Heart right ventricle (tissue), 16 donors: ENCODE measurements around the gene GPAT2. TPM values are rescaled to one million over a fixed set of nuclear protein-coding genes. Genes with fewer than 3 reads are reported as not detected.
"Not testable (repeated sequence)": the region's sequence is repeated elsewhere in the genome, so short reads cannot be mapped to it uniquely, and the experiment has no call there.

ENCODE experiments used
- ATAC-seq, 8 donors: fragments of 200-7000 bp; cut with Tn5 transposase; one replicate each; pipeline ENCODE4 v1.9.1; 2020; ENCODE audit warnings: mild to moderate bottlenecking in 8 of 8, moderate library complexity in 8 of 8, moderate number of reproducible peaks in 1 of 8
- DNase-seq, 2 donors: peaks; one replicate each; pipeline ENCODE4 v3.0.0-alpha.2; 2020
- H3K27ac ChIP-seq, 10 donors: fragments of 200-600 bp; sonication (generic) in 2 of 10; one replicate each; pipeline versions ENCODE4 v1.5.0 to v1.8.0; 2020 to 2022; ENCODE audit warnings: mild to moderate bottlenecking in 3 of 10
- H3K27me3 ChIP-seq, 7 donors: fragments of 200-600 bp; one replicate each; pipeline ENCODE4 v1.8.0; 2021 to 2022; ENCODE audit warnings: mild to moderate bottlenecking in 2 of 7
- H3K36me3 ChIP-seq, 9 donors: fragments of 200-600 bp; sonication (generic) in 1 of 9; one replicate each; pipeline versions ENCODE4 v1.5.0 to v1.8.0; 2020 to 2022; ENCODE audit warnings: mild to moderate bottlenecking in 2 of 9
- H3K4me1 ChIP-seq, 9 donors: fragments of 200-600 bp; sonication (generic) in 1 of 9; one replicate each; pipeline versions ENCODE4 v1.5.0 to v1.8.0; 2020 to 2022; ENCODE audit warnings: mild to moderate bottlenecking in 4 of 9
- H3K4me3 ChIP-seq, 10 donors: fragments of 200-600 bp; sonication (generic) in 2 of 10; one replicate each; pipeline versions ENCODE4 v1.5.0 to v1.8.0; 2020 to 2022; ENCODE audit warnings: mild to moderate bottlenecking in 7 of 10, moderate library complexity in 2 of 10
- H3K9me3 ChIP-seq, 11 donors: fragments of 200-600 bp in 10 of 11; sonication (generic) in 2 of 11; one replicate each; pipeline versions ENCODE4 v1.5.0 to v1.8.0; 2013 to 2022; ENCODE audit warnings: mild to moderate bottlenecking in 2 of 11, control low read depth in 1 of 11, moderate library complexity in 1 of 11
- CTCF ChIP-seq, 9 donors: fragments of 200-600 bp; sonication (generic) in 2 of 9; IDR thresholded peaks; one replicate each; pipeline versions ENCODE4 v1.5.0 to v1.8.0; 2021 to 2022; ENCODE audit warnings: antibody characterized with exemption in 9 of 9, mild to moderate bottlenecking in 5 of 9, moderate library complexity in 1 of 9
- WGBS, 2 donors: extraction: QIAGEN DNeasy Blood & Tissue Kit; methylation state at CpG; one replicate each; pipeline ENCODE4 v1.1.7; 2013; ENCODE audit warnings: inconsistent platforms in 1 of 2; 5-methylcytosine and 5-hydroxymethylcytosine counted together
- intact Hi-C, 10 donors: fragments of 100-400 bp; cut with DNase I; formaldehyde crosslinking; loops; one replicate each; pipeline versions ENCODE4 v1.11.1 to v1.14.2; 2022
- polyA plus RNA-seq, 2 donors: library from polyadenylated mRNA; stranded (reverse); fragments of 200-250 nt; gene quantifications; one replicate each; pipeline ENCODE4 v1.2.3, GENCODE V29; 2013
- total RNA-seq, 10 donors: library from RNA; stranded (reverse); fragmentation: NEBNext Ultra II Directional in 3 of 10; extraction: Animal tissue kit (Norgen Biotek cat#: 25700) in 3 of 10; gene quantifications; one replicate each; pipeline versions ENCODE4 v1.2.1 to v1.2.4, GENCODE V29; 2021 to 2023
- donor health status: Arrhythmogenic right ventricular cardiomyopathy.
- donor health status: ischemic (EF 13 %, LVEDD 7.1; RV severe dilation, severe dysfunction).
- donor health status: healthy with polysubstance abuse.
- donor health status: DM: no; HTN: yes; CAD: no.
- donor health status: DM: no; HTN: no; CAD: no.
- donor health status: ischemic (EF 25% LVEDD 6.9; RV normal size, moderate dysfunction).
- donor health status: ischemic (EF 25% LVEDD 5.7; RV mildly dilated, moderate dysfunction).
- donor health status: healthy.
- donor health status: DM: yes; HTN: yes; CAD: no.
- donor health status: Ischemic cardiomyopathy.
- donor health status: ischemic (EF 35%, LVEDD 5.7; RV mildly dilated, moderate dysfunction).
- donor health status: nonischemic (EF 11% LVEDD 7.7; RV severe dilation, severe dysfunction).
- donor health status: DM: yes; HTN: yes; CAD: no.
- donor health status: PGD.
- donor health status: ischemic (EF 29% LVEDD 5.4; RV normal size, mild dysfunction).
- donor health status: nonischemic (EF 23%, LVEDD 6.1; RV moderate dilation, normal function).

The GPAT2 gene
- total and polyA plus RNA-seq, 12 donors: 1.7 to 21.6 (median 4.3) TPM

GRCh38 chr2:96063116-96063899 lies 28.6 kb upstream of the GPAT2 start:
- not testable (repeated sequence) for H3K27me3 ChIP-seq, H3K9me3 ChIP-seq, H3K27ac ChIP-seq, H3K36me3 ChIP-seq, H3K4me3 ChIP-seq, H3K4me1 ChIP-seq
- ATAC-seq: peak; percentile 71 to 88 (median 76)
- peak; percentile 32 to 73 (median 58) for TF ChIP-seq CTCF (IDR thresholded peaks at IDR 0.05)
- intact Hi-C loops: loop anchor here in 3 of 10 donors (2.0 to 10.0 kb wide), 3 partner anchors 51 to 1711 kb away; partner anchors contain the start of gene ADRA2B (in 2 of the 3)
- WGBS, 2 donors: 58 to 59% methylated on average over 10 to 11 of the region's 12 CpGs
- peak; percentile 47 to 67 for DNase-seq

GRCh38 chr2:96062483-96062882 lies 27.8 kb upstream of the GPAT2 start:
- not testable (repeated sequence) for H3K27me3 ChIP-seq, DNase-seq, H3K4me1 ChIP-seq, H3K9me3 ChIP-seq, H3K27ac ChIP-seq, ATAC-seq, H3K4me3 ChIP-seq, H3K36me3 ChIP-seq
- WGBS, 2 donors: 82 to 92% methylated on average over 3 of the region's 5 CpGs
- intact Hi-C loops: loop anchor here in 3 of 10 donors (2.0 to 10.0 kb wide), 3 partner anchors 52 to 1712 kb away; partner anchors contain the start of gene ADRA2B (in 2 of the 3)

GRCh38 chr2:96061901-96062300 lies 27.2 kb upstream of the GPAT2 start:
- H3K36me3 ChIP-seq, H3K27ac ChIP-seq, H3K9me3 ChIP-seq, H3K4me1 ChIP-seq, ATAC-seq, H3K4me3 ChIP-seq, H3K27me3 ChIP-seq: not testable (repeated sequence)
- 92 to 93% methylated on average over 9 of the region's 9 CpGs for WGBS, 2 donors
- intact Hi-C loops: loop anchor here in 3 of 10 donors (2.0 to 10.0 kb wide), 3 partner anchors 53 to 1713 kb away; partner anchors contain the start of gene ADRA2B (in 2 of the 3)
- peak in 1 of 2 donors; percentile 14 for DNase-seq

- peak in 1 of 2 donors; percentile 9 for DNase-seq
- 85 to 87% methylated on average over 7 to 8 of the region's 8 CpGs for WGBS, 2 donors
Measured at GRCh38 chr2:96061197-96061817, 26.6 kb upstream of the GPAT2 start.

GRCh38 chr2:96060325-96060724 lies 25.6 kb upstream of the GPAT2 start:
- intact Hi-C loops: loop anchor here in 2 of 10 donors (10.0 kb wide), 2 partner anchors 54 to 1714 kb away; partner anchors contain the start of gene ADRA2B (in 1 of the 2)
- H3K9me3 ChIP-seq, DNase-seq, H3K36me3 ChIP-seq, H3K27ac ChIP-seq, H3K4me1 ChIP-seq, H3K27me3 ChIP-seq, H3K4me3 ChIP-seq: not testable (repeated sequence)
- peak in 1 of 8 donors; percentile 7 for ATAC-seq
- 65 to 66% methylated on average over 7 to 8 of the region's 10 CpGs for WGBS, 2 donors

More at GRCh38 chr2:96061197-96061817, 26.6 kb upstream of the GPAT2 start:
- not testable (repeated sequence) for H3K4me1 ChIP-seq, H3K9me3 ChIP-seq, H3K4me3 ChIP-seq, H3K36me3 ChIP-seq, H3K27ac ChIP-seq, H3K27me3 ChIP-seq, ATAC-seq
- intact Hi-C loops: loop anchor here in 2 of 10 donors (10.0 kb wide), 2 partner anchors 53 to 1713 kb away; partner anchors contain the start of gene ADRA2B (in 1 of the 2)

GRCh38 chr2:96059443-96059842 lies 24.7 kb upstream of the GPAT2 start:
- H3K4me3 ChIP-seq, intact Hi-C loops, H3K27ac ChIP-seq, H3K27me3 ChIP-seq, H3K9me3 ChIP-seq, DNase-seq, H3K36me3 ChIP-seq, H3K4me1 ChIP-seq: not testable (repeated sequence)
- ATAC-seq: peak in 3 of 8 donors; percentile 2 to 45 (median 20)
- 64 to 65% methylated on average over 3 to 5 of the region's 6 CpGs for WGBS, 2 donors

GRCh38 chr2:96055830-96056229 lies 21.1 kb upstream of the GPAT2 start:
- ATAC-seq, H3K36me3 ChIP-seq, H3K4me1 ChIP-seq, H3K4me3 ChIP-seq, H3K27me3 ChIP-seq, intact Hi-C loops, DNase-seq, H3K9me3 ChIP-seq, H3K27ac ChIP-seq: not testable (repeated sequence)
- WGBS, 2 donors: 70 to 77% methylated on average over 2 to 3 of the region's 6 CpGs

- H3K27ac ChIP-seq, H3K4me3 ChIP-seq, intact Hi-C loops, H3K27me3 ChIP-seq, H3K9me3 ChIP-seq, ATAC-seq, H3K4me1 ChIP-seq, DNase-seq, H3K36me3 ChIP-seq: not testable (repeated sequence)
- WGBS, 2 donors: 87 to 90% methylated on average over 6 of the region's 7 CpGs
Measured at GRCh38 chr2:96054537-96054936, 19.8 kb upstream of the GPAT2 start.

GRCh38 chr2:96053385-96053784 lies 18.7 kb upstream of the GPAT2 start:
- WGBS, 2 donors: 89 to 96% methylated on average over 7 of the region's 7 CpGs
- H3K4me1 ChIP-seq, ATAC-seq, H3K27ac ChIP-seq, DNase-seq, H3K27me3 ChIP-seq, H3K36me3 ChIP-seq, H3K9me3 ChIP-seq, H3K4me3 ChIP-seq, intact Hi-C loops: not testable (repeated sequence)

GRCh38 chr2:96052632-96053031 lies 17.9 kb upstream of the GPAT2 start:
- 83 to 100% methylated on average over 2 of the region's 3 CpGs for WGBS, 2 donors
- intact Hi-C loops, DNase-seq, H3K36me3 ChIP-seq, H3K27ac ChIP-seq, H3K27me3 ChIP-seq, H3K4me3 ChIP-seq, ATAC-seq, H3K9me3 ChIP-seq, H3K4me1 ChIP-seq: not testable (repeated sequence)
